Caki2 (cell line): ENCODE measurements around the gene GRM3. TPM values are rescaled to one million over a fixed set of nuclear protein-coding genes. Genes with fewer than 3 reads are reported as not detected.

ENCODE experiments used
- DNase-seq: peaks from one replicate; pipeline ENCODE4 v3.0.0-alpha.2; 2015; ENCODE audit warnings: low read depth
- in situ Hi-C: cut with HindIII; loops from 2 replicates; pipeline ENCODE4 v1.10.0; 2016; ENCODE audit warnings: low sequenced_read_pairs, low pct_unique_long_range_greater_than_20kb, mixed read lengths
- total RNA-seq: library from RNA; depleted of rRNA; stranded (reverse); fragments of >200 nt; shearing (Covaris generic); gene quantifications from 2 replicates; pipeline ENCODE4 v1.2.3, GENCODE V29; 2014; ENCODE audit warnings: low replicate concordance

GRM3 gene
- total RNA-seq, 1 experiment from 2014 or later, result not detected

DNA sequence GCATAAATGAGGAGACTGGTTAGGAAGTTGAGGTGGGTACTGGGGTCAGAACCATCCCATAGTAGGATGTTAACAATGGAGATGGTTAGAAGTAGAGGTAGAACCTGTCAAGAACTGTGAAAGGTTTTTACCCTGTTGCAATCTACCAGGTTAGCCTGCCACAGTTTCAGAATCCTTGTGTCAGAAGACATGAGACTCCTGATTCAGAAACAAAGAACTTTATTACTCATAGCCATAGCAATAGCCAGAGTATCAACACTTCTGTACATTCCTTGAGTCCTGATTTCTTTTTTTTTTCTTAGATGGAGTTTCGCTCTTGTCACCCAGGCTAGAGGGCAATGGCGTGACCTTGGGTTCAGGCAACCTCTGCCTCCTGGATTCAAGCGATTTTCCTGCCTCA, 200.9 kb downstream of the GRM3 start:
- in situ Hi-C loops, result no loop called here
- DNase-seq, result no peak

DNA sequence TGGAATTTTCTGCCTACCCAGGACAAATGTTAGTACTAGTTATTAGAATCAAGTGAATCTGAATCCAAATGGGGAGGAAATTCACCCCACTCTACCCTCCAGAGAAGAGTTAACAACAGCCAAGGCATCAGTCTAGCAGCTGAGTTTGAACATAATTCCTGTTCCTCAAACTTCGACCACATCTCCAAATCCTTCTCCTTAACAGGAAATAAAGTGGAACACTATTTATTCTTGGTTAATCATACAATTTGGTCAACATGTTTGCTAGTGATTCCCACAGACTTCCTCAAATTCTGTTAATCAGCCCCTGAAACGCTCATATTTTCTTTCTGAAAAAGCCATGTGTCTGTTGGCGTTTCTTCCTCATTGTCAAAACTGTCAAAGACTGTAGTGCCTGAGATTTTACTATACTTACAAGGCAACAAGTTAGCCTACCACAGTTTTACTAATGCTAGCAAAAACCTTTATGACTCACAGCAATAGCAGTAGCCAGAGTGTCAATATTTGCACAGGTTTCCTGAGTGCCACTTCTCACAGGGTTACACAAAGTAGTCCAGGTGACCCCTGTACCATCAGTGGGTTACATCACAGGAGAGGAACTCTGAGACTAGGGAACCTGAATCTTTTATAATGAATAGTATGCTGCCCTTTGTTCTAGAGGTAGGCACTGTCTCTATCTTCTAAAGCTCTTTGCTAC, 202.9 kb downstream of the GRM3 start:
- in situ Hi-C loops, result no loop called here

DNA sequence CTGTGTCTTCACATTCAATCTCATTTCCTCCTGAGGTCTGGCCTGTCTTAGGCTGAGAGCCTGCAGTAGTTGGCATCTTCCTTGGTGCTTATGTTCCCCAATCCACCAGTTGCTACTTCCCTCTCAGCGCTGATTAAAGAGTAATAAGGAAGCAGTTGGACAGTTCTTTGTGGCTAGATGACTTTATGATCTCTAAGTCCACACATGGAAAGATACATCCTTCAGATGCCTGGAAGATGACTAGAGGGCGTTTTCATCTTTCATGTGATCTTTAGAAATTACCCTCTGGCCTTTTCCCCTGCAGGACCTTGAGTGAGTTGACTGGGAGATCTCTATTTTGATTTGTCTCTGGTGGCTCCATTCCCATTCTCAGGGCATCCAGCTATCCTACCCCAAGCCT, 204.5 kb downstream of the GRM3 start:
- in situ Hi-C loops, result no loop called here
- DNase-seq, result no peak

More for the DNA sequence above, 202.9 kb downstream of the GRM3 start:
- no peak for DNase-seq

DNA sequence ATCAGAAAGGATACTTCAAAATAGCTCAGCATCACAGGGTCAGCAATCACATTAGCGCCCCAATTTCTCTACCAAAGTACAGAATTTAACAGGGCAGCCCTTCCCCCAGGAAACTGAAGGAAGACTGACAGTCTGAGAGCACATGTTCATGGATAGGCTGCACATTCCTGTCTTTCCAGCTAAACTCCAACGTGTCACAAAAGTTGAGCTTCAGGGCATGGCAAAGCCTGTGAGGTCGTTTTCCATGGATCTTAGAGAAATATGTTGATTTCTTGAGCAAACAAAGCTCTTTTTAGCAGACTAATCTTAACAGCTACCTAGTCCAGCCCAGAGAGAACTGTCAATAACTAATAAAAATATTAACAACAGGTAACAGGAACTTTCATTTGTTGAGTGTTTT, 207.9 kb downstream of the GRM3 start:
- DNase-seq, result no peak
- in situ Hi-C loops, result no loop called here

DNA sequence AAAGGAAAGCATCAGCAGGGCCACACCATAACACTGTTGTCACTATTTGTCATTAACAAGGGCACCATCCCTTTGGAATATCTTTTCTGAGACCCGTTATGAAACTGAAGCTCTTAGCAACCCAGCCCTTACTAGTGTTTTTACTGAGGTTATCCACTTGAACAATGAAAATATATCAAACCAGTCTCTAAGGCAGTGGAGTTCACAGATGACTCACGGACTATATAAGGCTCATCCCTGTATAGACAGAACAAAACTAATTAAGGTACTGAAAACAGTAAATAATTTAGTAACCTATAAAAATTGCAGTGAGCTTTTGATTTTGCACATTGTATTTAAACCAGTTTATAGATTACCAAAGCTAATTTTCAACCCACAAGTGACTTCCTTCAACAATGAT, 219.7 kb downstream of the GRM3 start:
- no peak for DNase-seq
- in situ Hi-C loops, result no loop called here

DNA sequence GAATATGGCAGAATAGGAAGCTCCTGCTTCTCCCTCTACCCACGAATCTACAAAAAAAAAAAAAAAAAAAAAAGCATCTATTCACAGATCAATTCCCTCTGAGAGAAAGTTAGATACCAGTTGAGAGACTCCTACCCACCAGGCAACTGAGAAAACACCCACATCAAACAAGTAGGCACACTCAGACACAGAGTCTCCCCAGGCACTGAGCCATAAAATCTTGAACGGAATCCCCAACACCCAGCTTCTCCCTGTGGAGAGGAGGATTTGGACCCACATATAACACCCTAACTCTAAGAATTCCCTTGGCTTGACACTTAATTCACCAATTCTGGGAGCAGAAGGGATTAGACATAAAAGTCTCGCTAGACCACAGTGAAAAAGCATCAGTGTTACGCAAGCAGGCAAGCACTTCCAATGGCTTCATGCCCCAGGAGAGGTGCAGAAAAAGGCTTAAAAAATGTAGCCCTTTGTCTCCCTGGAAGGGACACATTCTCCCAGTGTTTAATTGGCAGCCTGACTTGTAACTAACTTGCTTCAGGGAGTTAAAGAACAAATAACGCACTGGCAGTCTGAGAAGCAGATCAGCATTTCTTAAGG, 223.6 kb downstream of the GRM3 start:
- in situ Hi-C loops, result no loop called here
- DNase-seq, result no peak

DNA sequence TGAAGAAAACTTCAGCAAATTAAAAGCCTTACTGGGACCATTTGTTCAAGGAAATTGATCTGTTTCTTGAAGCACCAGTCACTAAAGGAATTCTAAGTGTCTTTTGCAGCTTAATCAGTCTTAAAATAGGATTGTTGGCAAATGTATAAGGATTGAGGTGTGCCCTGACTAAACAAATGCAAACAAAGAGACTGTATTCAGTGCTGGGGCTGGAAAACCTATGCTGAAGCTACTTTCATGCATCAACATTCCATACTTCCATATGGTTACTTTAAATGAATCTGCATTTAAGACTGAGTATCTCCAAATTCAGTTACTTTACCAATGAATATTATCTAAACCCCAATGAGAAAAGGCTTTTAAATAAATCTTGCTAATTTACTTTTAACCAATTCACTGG, 232.4 kb downstream of the GRM3 start:
- in situ Hi-C loops, result no loop called here
- DNase-seq, result no peak

DNA sequence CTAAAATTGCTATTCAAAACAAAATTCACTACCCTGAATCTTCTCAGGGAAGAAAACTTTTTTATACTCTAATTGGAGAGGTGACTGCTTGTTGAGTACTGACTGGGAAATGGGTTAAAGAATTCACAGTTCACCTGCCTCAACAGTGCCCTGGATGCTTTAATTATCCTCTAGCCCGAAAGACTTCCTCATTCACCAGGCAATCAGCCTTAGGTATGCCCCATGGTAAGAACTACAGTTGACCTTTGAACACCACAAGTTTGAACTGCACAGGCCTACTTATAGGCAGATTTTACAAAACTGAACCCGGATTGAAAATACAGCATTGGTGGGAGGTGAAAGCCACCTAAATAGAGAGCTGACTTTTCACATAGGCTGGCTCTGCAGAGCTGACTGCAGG, 240.4 kb downstream of the GRM3 start:
- no peak for DNase-seq
- in situ Hi-C loops, result no loop called here

DNA sequence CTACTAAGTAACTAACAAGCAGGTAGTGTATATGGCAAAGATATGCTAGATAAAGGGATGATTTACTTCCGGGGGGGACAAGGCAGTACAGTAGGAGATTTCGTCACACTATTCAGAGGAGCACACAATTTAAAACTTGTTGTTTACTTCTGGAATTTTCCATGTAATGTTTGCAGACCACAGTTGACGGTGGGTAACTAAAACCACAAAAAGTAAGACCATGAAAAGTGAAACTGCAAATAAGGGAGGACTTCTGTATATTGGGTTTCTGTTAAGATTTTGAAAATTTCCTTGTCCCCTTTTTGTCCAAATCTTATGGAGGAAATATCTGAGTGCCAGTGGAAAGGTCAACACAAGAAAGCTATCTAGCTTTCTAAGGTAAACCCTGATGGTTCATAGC, 245.8 kb downstream of the GRM3 start:
- in situ Hi-C loops, result no loop called here
- no peak for DNase-seq

DNA sequence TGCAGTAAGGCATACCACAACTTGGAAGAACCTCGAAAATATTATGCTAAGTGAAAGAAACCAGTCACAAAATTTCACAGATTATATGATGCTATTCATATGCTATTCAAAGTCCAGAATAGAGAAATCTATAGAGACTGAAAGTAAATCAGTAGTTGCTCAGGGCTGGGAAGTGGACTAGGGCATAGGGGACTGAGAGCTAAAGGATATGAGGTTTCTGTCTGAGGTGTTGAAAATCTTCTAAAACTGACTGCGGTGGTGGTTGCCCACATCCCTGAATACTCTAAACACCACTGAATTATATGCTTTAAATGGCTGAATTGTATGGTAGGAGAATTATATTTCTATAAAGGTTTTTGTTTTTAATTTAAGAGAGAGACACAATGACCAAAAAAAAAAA, 254.5 kb downstream of the GRM3 start:
- no peak for DNase-seq
- in situ Hi-C loops, result no loop called here

DNA sequence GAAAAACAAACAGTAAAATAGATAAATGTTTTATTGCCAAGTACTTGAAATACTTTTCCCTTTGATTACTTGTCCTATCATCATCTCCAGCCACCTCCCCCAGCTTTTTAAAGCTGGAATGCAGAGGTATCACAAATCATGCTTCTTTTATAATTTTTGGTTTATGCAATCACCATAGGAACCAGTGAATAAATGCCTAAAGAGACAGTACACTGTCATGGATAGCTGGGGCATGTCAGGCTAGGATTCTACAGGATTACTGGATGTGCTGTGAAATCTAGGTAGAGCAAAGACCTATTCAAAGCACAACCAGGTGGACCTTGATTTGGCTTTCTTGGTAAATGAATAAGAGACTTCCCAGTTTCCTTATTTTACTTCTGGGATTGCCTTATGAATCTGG, 257.2 kb downstream of the GRM3 start:
- DNase-seq, result no peak
- in situ Hi-C loops, result no loop called here

DNA sequence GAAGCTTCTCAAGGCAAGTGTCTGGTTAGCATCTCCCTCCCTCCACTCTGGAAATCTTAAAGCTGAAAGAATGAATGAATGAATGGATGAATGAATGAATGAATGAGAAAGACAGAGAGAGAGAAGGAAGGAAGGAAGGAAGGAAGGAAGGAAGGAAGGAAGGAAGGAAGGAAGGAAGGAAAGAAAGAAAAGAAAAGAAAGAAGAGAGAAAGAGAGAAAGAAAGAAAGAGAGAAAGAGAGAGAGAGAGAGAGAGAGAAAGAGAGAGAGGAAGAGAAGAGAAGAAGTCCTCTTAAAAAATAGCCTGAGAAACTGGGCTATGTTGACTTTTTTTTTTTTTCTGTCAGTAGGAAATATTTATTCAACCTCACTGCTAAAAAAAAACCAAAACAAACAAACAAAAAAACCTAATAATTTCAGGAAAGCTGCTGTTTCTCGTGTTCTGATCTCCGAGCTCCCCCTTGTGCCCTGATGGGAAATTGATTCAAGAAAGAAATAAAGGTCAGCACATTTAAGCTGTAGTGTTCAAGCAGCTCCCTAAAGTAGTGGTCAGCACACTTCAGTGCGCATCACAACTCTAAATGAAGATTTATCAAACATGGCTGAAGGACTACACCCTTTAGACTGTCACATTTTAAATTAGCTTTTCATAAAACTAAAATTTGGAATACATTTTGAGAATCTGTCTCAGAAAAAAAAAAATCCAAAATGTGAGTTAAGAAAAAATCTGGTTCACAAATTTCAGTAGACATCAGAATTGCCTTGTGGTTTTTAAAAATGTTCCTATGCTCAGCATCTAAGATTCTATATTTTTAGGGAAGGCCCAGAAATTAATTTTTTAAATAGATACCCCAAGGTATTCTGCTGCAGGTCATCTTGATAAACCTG, 261.5 kb downstream of the GRM3 start:
- in situ Hi-C loops, result no loop called here
- DNase-seq, result no peak

DNA sequence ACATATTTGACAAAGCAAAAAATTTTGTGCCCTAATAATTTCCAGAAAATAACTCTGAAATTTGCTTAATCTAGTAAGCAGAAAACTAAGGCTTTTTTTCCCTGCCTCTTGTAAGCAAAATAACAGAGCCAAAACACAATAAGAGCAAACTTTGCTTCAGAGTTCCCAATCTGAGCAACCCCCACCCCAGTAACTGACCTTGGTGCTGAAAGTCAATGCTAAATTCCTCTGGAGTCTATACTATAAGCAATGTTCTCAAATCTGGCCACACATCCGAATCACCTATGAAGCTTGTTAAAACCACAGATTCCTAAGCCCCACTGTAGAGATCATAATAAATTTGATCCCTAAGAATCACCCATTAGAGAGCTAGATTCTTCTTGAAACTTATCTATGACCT, 265.2 kb downstream of the GRM3 start:
- DNase-seq, result no peak
- in situ Hi-C loops, result no loop called here

DNA sequence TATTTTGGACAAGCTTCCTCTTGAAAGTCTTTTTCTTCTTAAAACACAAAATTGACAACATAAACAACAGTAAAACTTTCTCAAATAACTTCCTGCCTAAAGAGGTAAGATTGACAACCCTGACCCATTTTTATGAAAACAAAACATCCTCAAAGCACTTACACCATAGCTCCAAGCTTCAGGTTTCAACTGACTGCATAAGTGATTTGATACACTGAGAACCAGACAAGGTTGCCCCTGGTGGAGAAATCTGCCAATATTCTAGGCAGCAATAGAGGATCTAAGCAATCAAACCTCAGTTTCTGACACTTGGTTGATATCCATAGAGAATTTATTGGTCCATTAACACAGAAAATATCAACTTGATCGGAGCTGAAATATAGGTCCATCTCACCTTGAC, 267.9 kb downstream of the GRM3 start:
- in situ Hi-C loops, result no loop called here
- DNase-seq, result no peak

DNA sequence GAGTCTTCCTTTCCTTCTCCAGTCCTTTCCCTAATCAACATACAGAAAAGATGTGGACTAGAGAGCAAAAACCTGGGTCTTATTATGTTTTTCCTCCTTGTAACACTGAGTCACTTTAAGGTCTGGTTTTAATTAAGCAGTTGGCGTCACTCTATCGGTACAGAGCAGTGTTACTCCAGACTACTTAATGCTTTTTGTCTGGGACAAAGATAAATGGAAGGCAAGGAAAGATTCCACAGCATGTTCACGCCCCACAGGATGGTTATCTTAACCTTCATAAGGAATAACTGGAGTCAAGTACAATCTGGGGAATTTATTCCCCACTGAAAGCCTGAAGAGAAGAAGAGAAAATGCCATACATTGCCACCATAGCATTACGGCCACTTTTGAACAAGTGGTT, 270.0 kb downstream of the GRM3 start:
- no peak for DNase-seq
- in situ Hi-C loops, result no loop called here
